H1 (cell line): Measurements from ENCODE around the gene RUFY2. TPM values are rescaled to one million over a fixed set of nuclear protein-coding genes. Genes with fewer than 3 reads are reported as not detected.

Source experiments
- FOSL1 ChIP-seq: IDR thresholded peaks from 2 replicates; pipeline ENCODE4 v1.6.1; 2011; ENCODE audit warnings: mild to moderate bottlenecking, low read depth, low read length, moderate library complexity; ENCODE audit not compliant: insufficient read depth
- HDAC6 ChIP-seq: IDR thresholded peaks from one replicate; pipeline ENCODE4 v1.7.1; 2012; ENCODE audit warnings: low read depth, mild to moderate bottlenecking, inconsistent platforms, low read length, moderate library complexity
- SAP30 ChIP-seq: fragments of 300-600 bp; sonication (generic); IDR thresholded peaks from 2 replicates; pipeline ENCODE4 v1.7.1; 2012; ENCODE audit warnings: low read length, moderate library complexity, mild to moderate bottlenecking, inconsistent platforms; ENCODE audit not compliant: insufficient read depth, insufficient replicate concordance
- SIN3A ChIP-seq, 2 experiments: IDR thresholded peaks in 1 of 2; conservative IDR thresholded peaks in 1 of 2; 2 replicates each; pipeline ENCODE4 v1.6.1; 2011 to 2012; ENCODE audit warnings: low read length in 2 of 2, improper control_type of control experiment in 1 of 2, low read depth in 1 of 2, mild to moderate bottlenecking in 1 of 2
- TAF1 ChIP-seq: IDR thresholded peaks from 2 replicates; pipeline ENCODE4 v1.6.1; 2011; ENCODE audit warnings: mild to moderate bottlenecking, low read depth, low read length
- USF2 ChIP-seq: IDR thresholded peaks from 2 replicates; pipeline ENCODE4 v1.6.1; 2011; ENCODE audit warnings: low read length, improper control_type of control experiment
- polyA plus RNA-seq, 7 experiments: library from polyadenylated mRNA; depleted of rRNA in 3 of 7; stranded (reverse) in 5 of 7; unstranded in 2 of 7; fragments of >200 nt in 5 of 7; fragments of 200-250 nt in 2 of 7; gene quantifications; 1 replicate in 5 of 7; 2 replicates in 1 of 7; 4 replicates in 1 of 7; pipeline versions ENCODE4 v1.2.1 to v1.2.3, GENCODE V29; 2011 to 2013; ENCODE audit warnings: missing spikeins in 2 of 7, mixed read lengths in 2 of 7
- total RNA-seq: library from RNA; stranded (reverse); fragmentation: NEBNext Ultra II Directional; extraction: Animal tissue kit (Norgen Biotek cat#: 25700); gene quantifications from 2 replicates; pipeline ENCODE4 v1.2.1, GENCODE V29; 2021
- TF ChIP-seq, protein P1 (sequence below), 3 experiments: IDR thresholded peaks; 1 replicate in 2 of 3; 2 replicates in 1 of 3; pipeline versions ENCODE4 v1.5.1 to v1.6.1; 2011; ENCODE audit warnings: low read length in 3 of 3, mild to moderate bottlenecking in 3 of 3, inconsistent platforms in 2 of 3, low read depth in 1 of 3, moderate library complexity in 1 of 3; ENCODE audit not compliant: insufficient read depth in 1 of 3; ENCODE audit errors: control extremely low read depth in 1 of 3

The RUFY2 gene
- total and polyA plus RNA-seq, 2 of the 8 experiments (the other 6 are each of a cell fraction or from before 2014, with no cell fraction given), result 3.4 to 12.0 TPM

GRCh38 chr10:68446179-68446578, 39.1 kb upstream of the RUFY2 start (continued):
- TF ChIP-seq, protein P1, sequence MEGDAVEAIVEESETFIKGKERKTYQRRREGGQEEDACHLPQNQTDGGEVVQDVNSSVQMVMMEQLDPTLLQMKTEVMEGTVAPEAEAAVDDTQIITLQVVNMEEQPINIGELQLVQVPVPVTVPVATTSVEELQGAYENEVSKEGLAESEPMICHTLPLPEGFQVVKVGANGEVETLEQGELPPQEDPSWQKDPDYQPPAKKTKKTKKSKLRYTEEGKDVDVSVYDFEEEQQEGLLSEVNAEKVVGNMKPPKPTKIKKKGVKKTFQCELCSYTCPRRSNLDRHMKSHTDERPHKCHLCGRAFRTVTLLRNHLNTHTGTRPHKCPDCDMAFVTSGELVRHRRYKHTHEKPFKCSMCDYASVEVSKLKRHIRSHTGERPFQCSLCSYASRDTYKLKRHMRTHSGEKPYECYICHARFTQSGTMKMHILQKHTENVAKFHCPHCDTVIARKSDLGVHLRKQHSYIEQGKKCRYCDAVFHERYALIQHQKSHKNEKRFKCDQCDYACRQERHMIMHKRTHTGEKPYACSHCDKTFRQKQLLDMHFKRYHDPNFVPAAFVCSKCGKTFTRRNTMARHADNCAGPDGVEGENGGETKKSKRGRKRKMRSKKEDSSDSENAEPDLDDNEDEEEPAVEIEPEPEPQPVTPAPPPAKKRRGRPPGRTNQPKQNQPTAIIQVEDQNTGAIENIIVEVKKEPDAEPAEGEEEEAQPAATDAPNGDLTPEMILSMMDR (IDR thresholded peaks at IDR 0.05; ENCODE audit: control extremely low read depth in 1 of 3, insufficient read depth in 1 of 3, low read depth in 1 of 3, low read length in 3 of 3), result no peak
- no peak for TF ChIP-seq HDAC6
- TF ChIP-seq TAF1, result no peak
- TF ChIP-seq USF2, result no peak
- no peak for TF ChIP-seq FOSL1
- no peak for TF ChIP-seq SAP30
- no peak for TF ChIP-seq SIN3A (conservative IDR thresholded peaks at IDR 0.05 in 1 of 2, IDR thresholded peaks at IDR 0.05 in 1 of 2; ENCODE audit: low read depth in 1 of 2, low read length in 2 of 2)
- TF ChIP-seq, all 59 proteins: peak for 0
